ENCODE data around the gene SMCO4.
"Not testable (repeated sequence)": the region's sequence is repeated elsewhere in the genome, so short reads cannot be mapped to it uniquely, and the experiment has no call there.

SMCO4 gene

DNA sequence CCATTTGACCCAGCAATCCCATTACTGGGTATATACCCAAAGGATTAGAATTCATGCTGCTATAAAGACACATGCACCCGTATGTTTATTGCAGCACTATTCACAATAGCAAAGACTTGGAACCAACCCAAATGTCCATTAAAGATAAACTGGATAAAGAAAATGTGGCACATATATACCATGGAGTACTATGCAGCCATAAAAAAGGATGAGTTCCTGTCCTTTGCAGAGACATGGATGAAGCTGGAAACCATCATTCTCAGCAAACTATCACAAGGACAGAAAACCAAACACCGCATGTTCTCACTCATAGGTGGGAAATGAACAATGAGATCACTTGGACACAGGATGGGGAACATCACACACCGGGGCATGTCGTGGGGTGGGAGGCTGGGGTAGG, 79.5 kb downstream of the SMCO4 start:
- DNase-seq = not testable (repeated sequence)

DNA sequence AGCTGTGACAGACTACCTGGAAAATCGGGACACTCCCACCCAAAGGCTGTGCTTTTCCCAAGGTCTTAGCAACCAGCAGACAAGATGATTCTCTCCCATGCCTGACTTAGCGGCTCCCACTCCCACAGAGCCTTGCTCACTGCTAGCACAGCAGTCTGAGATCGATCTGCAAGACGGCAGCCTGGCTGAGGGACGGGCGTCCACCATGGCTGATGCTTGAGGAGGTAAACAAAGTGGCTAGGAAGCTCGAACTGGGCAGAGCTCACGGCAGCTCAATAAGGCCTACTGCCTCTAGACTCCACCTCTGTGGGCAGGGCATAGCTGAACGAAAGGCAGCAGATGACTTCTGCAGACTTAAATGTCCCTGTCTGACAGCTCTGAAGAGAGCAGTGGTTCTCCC, 84.9 kb downstream of the SMCO4 start:
- DNase-seq = no peak

DNA sequence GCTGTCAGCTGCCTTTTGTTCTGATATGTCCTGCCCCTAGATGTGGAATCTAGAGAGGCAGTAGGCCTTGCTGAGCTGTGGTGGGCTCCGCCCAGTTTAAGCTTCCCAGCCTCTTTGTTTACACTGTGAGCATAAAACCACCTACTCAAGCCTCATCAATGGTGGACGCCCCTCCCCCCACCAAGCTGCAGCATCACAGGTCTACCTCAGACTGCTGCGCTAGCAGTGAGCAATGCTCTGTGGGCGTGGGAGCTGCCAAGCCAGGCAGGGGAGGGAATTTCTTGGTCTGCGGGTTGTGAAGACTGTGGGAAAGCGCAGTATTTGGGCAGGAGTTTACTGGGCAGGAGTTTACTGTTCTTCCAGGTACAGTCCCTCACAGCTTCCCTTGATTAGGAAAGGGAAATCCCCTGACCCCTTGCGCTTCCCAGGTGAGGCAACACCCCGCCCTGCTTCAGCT, 98.5 kb downstream of the SMCO4 start:
- DNase-seq = peak; percentile 19

DNA sequence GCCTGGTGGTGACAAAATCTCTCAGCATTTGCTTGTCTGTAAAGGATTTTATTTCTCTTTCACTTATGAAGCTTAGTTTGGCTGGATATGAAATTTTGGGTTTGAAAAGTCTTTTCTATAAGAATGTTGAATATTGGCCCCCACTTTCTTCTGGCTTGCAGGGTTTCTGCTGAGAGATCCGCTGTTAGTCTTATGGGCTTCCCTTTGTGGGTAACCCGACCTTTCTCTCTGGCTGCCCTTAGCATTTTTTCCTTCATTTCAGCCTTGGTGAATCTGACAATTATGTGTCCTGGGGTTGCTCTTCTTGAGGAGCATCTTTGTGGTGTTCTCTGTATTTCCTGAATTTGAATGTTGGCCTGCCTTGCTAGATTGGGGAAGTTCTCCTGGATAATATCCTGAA, 100.0 kb downstream of the SMCO4 start:
- DNase-seq = not testable (repeated sequence)

DNA sequence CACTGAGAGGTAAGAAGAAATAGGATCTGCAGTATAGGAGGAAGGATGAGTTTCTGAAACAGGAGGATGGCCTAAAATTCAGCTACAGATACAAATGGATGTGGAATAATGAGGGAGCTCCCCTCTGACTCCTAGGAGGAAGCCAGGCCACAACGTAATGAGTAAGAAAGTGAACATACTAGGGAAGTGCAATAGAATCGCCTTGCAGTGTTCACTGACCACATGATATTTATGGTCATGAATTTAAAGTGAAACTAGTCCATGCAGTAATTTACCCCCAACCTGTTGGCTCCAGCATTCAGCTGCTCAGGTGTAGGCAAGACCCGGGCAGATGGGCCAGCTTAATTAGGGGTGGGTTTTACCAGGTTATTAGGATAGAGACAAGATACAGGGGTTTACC, 110.9 kb downstream of the SMCO4 start:
- DNase-seq = no peak

Data from CD4-positive, alpha-beta T cell treated with Interleukin-6 for 4 hours (primary cell).